C4-2B (cell line): ENCODE measurements around the gene NAV2.

Source experiments
- H3K27ac ChIP-seq: fragments of 450-650 bp; 2 replicates; pipeline ENCODE4 v1.5.1; 2017
- ZFX ChIP-seq: fragments of 450-650 bp; IDR thresholded peaks from 2 replicates; pipeline ENCODE4 v1.6.1; 2017
- TF ChIP-seq, protein P1 (sequence below): fragments of 450-650 bp; conservative IDR thresholded peaks from 2 replicates; pipeline ENCODE4 v1.5.1; 2017; ENCODE audit warnings: mild to moderate bottlenecking

NAV2 gene

DNA sequence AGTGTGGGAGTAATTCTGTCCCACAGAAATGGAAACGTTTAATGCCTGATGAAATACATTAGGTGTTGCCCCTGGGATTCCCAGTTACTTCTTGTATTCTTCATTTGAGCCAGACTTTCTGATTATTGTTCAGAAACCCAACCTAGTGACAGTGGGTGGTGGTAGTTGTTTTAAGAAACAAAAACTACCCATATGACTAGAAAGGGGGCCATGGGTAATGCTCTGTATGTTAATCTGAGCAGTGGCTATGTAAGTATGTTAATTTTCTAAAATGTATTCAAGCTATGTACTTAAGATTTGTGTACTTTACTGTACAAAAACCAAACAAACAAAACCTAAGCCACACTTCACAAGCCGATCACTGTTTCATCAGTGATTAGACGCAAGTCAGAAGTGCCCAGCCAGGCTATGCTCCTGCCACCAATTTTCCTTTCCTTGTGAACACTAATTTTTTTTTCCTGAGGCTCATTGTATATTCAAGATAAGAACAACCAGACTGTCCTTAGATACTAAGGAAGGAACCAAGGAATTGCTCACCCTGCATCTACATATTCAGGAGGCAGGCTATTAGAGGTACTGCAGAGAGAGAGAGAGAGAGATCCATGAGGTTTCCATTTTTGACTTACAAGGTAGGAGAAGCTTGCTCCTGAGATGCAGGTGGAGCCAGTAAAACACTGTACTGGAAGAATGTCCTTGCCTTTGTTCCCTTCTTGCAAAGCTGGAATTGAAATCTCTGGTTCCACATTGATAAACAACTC is 324.9 kb downstream of the NAV2 start:
- no peak overlapping the region for H3K27ac ChIP-seq
- TF ChIP-seq, protein P1, sequence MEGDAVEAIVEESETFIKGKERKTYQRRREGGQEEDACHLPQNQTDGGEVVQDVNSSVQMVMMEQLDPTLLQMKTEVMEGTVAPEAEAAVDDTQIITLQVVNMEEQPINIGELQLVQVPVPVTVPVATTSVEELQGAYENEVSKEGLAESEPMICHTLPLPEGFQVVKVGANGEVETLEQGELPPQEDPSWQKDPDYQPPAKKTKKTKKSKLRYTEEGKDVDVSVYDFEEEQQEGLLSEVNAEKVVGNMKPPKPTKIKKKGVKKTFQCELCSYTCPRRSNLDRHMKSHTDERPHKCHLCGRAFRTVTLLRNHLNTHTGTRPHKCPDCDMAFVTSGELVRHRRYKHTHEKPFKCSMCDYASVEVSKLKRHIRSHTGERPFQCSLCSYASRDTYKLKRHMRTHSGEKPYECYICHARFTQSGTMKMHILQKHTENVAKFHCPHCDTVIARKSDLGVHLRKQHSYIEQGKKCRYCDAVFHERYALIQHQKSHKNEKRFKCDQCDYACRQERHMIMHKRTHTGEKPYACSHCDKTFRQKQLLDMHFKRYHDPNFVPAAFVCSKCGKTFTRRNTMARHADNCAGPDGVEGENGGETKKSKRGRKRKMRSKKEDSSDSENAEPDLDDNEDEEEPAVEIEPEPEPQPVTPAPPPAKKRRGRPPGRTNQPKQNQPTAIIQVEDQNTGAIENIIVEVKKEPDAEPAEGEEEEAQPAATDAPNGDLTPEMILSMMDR, result no peak
- TF ChIP-seq ZFX, result no peak

DNA sequence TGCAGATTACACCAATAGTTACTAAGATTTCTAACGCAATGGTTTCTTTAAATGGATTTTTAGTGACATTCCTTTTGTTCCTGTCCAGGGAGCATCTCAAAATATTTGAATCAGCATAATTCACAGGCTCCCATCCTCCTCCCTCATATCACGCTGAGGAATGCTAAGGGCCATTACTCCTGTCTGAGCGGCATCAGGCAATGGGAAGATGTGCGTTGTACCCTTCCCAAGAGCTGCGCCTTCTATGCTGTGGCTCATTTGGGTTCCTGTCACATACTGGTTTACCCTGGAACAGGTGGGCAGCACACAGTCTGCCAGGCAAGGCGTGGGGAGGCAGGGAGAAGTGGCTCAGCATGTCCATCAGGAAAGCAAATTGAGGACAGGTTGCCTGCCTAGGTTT is 325.8 kb downstream of the NAV2 start:
- TF ChIP-seq ZFX, result no peak
- TF ChIP-seq, protein P1, result no peak
- H3K27ac ChIP-seq, result no peak overlapping the region

DNA sequence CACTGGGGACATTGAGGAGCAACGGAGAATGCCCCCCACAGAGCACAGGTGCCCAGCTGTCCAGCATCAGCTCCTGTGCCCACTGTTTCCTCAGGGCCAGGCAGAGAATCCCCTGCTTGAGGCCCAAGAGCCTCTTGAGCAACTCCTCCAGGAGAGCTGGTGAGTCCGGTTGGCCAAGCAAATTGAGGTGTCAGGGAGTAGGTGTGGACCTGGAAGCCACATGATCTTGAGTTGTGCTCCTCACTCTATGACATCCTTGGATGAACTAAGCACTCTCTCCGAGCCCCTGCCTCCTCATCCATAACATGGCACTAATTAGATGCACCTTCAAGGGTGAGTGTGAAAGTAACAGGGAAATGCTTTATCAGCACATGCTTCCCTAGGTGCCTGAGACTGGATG is 326.3 kb downstream of the NAV2 start:
- TF ChIP-seq, protein P1, result no peak
- no peak for TF ChIP-seq ZFX
- no peak overlapping the region for H3K27ac ChIP-seq

DNA sequence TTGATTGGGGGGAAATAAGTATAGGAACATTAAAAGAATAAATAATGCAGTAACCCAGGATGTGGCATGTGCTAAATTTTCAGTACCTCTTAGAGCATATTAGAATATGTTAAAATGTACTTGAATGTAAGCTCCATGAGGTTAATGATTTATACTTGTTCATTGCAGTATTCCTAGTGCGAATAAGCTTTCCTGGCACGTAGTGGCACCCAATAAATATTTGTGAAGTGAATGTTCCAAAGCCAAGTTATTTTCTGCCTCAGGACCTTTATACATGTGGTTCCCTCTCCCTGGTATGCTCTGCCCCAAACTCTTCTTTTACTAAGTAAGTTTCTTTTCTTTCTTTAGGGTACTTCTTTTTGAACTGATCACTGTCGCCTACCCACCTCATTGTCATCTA is 328.9 kb downstream of the NAV2 start:
- TF ChIP-seq, protein P1, result no peak
- TF ChIP-seq ZFX, result no peak
- no peak overlapping the region for H3K27ac ChIP-seq

DNA sequence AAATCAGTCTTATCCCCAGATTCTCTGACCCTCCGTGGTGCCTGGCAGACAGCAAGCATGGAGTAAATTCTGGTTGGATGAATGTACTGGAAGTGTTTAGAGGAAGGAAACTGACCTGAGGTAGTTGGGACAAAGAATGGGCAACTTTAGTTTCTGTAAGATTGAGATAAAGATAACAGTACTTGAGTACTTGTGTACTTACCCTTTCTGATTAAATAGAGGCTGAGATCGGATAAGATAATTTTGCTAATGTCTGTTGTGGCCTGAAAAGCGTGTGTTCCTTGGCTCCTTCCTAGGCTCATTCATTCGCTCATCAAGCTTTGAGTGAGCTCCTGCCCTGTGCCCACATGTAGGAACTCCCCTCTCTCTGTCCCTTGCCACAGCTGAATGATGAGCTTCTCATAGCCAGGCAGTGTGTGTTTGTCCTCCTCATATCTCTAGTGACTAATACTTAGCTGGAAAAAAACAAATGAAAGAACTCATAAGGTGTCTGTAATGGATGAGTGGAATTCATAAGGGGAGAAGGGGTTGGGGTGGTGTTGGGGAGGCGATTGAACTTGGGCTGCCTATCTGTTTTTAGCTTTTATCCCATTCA is 329.5 kb downstream of the NAV2 start:
- TF ChIP-seq ZFX, result no peak
- TF ChIP-seq, protein P1, result no peak
- H3K27ac ChIP-seq, result no peak overlapping the region

DNA sequence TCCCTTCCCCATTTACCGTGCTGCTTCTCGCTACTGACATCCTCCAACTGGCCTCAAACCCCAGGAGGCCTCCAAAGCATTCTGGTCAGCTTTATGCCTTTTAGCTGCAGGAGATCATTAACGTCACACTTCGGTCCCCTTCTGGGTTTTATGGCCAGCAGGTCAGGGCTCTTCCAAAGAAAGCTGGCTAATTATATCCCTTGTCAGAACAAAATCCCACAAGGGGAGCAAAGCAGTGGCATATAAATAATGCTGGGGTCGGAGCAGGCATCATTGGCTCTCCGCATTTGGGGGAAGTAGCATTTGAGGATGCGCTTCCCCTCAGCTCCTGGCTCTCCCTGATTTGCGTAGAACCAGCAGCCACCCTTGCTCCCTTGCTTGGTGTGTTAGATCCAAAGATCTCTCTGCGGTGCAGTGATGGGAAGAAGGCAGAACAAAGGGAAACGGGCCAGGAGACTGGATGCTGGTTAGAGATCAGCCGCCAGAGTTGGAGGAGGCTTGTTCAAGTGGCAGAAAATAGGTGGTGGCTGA is 330.2 kb downstream of the NAV2 start:
- TF ChIP-seq, protein P1, result no peak
- TF ChIP-seq ZFX, result no peak
- H3K27ac ChIP-seq, result no peak overlapping the region

DNA sequence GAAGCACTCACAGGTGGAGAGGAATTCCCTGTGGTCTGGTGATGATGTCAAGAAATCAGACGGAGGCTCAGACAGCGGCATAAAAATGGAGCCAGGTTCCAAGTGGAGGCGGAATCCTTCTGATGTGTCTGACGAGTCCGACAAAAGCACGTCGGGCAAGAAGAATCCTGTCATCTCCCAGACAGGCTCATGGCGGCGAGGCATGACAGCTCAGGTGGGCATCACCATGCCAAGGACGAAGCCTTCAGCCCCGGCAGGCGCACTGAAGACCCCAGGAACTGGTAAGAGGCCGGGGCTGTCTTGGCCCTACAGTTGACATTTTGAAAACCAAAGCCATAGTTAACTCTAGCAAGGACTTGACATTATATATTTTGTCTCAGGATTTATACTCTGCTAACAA is 331.4 kb downstream of the NAV2 start:
- TF ChIP-seq ZFX, result no peak
- TF ChIP-seq, protein P1, result no peak
- no peak overlapping the region for H3K27ac ChIP-seq
